HepG2 (cell line): ENCODE data around the gene OSGEPL1. TPM values are rescaled to one million over a fixed set of nuclear protein-coding genes. Genes with fewer than 3 reads are reported as not detected.

Experiments used
- ATAC-seq: fragments of 200-7000 bp; cut with Tn5 transposase; 3 replicates; pipeline ENCODE4 v1.9.1; 2020; ENCODE audit warnings: mild to moderate bottlenecking, moderate library complexity
- BruUV-seq: library from RNA; stranded (reverse); fragments of 400-500 nt; replicated peaks from 2 replicates; lab custom pipeline; 2021; lab: Mats Ljungman, UMichigan
- CTCF ChIA-PET: fragments of 300-600 bp; formaldehyde crosslinking; extraction: SDS; loops from one replicate; lab custom pipeline; 2021; ENCODE audit warnings: low total read pairs, inconsistent platforms, low intra/inter-chr PET ratio; lab: Yijun Ruan, JAX
- POLR2A ChIA-PET: fragments of 350-600 bp; sonication (Branson Sonifier 250); formaldehyde crosslinking; loops from one replicate; lab custom pipeline; 2020; ENCODE audit warnings: antibody characterized with exemption, inconsistent platforms; lab: Yijun Ruan, JAX
- DNase-seq: peaks from one replicate; pipeline ENCODE4 v3.0.0-alpha.2; 2015; ENCODE audit warnings: low spot score
- FAIRE-seq: peaks from 3 replicates; lab custom pipeline; 2011; peaks lifted over from hg19 to GRCh38; lab: Jason Lieb, UNC
- H2AFZ ChIP-seq: one replicate; pipeline ENCODE4 v1.6.1; 2011; ENCODE audit warnings: low read length, inconsistent platforms
- H3K27ac ChIP-seq: fragments of 300-600 bp; 3 replicates; pipeline ENCODE4 v1.8.0; 2011; ENCODE audit warnings: mixed run types, mild to moderate bottlenecking, mixed read lengths, low read length, inconsistent platforms; ENCODE audit not compliant: insufficient read depth; ENCODE audit errors: extremely low read length
- H3K27me3 ChIP-seq, 2 experiments: fragments of 200-600 bp in 1 of 2; 2 replicates in 1 of 2; 3 replicates in 1 of 2; pipeline versions ENCODE4 v1.6.0 to v1.8.0; 2011; ENCODE audit warnings: low read length in 2 of 2, mild to moderate bottlenecking in 2 of 2, moderate library complexity in 2 of 2, inconsistent platforms in 1 of 2; ENCODE audit not compliant: insufficient read depth in 2 of 2, control insufficient read depth in 1 of 2
- H3K36me3 ChIP-seq, 2 experiments: fragments of 200-600 bp in 1 of 2; replicated peaks in 1 of 2; 2 replicates in 1 of 2; 3 replicates in 1 of 2; pipeline versions ENCODE4 v1.5.1 to v1.8.0; 2011; ENCODE audit warnings: low read length in 2 of 2, inconsistent platforms in 1 of 2; ENCODE audit not compliant: insufficient read depth in 2 of 2, control insufficient read depth in 1 of 2
- H3K4me1 ChIP-seq: 2 replicates; pipeline ENCODE4 v1.5.1; 2012; ENCODE audit warnings: low read length, inconsistent platforms; ENCODE audit not compliant: insufficient read depth
- H3K4me2 ChIP-seq: 2 replicates; pipeline ENCODE4 v1.6.0; 2011; ENCODE audit warnings: low read depth, low read length, inconsistent platforms
- H3K4me3 ChIP-seq, 3 experiments: fragments of 200-600 bp in 1 of 3; sonication (generic), shearing (Covaris generic) in 1 of 3; replicated peaks in 1 of 3; 2 replicates each; pipeline ENCODE4 v1.5.1; 2011 to 2016; ENCODE audit warnings: low read length in 3 of 3, inconsistent platforms in 2 of 3, low read depth in 2 of 3, mild to moderate bottlenecking in 2 of 3, control low read depth in 1 of 3, mixed read lengths in 1 of 3; ENCODE audit not compliant: insufficient read depth in 1 of 3
- H3K79me2 ChIP-seq: one replicate; pipeline ENCODE4 v1.6.1; 2011; ENCODE audit warnings: low read length, inconsistent platforms; ENCODE audit not compliant: insufficient read depth
- H3K9ac ChIP-seq: 2 replicates; pipeline ENCODE4 v1.6.0; 2011; ENCODE audit warnings: mild to moderate bottlenecking, low read depth, low read length, inconsistent platforms; ENCODE audit not compliant: insufficient read depth
- H3K9me3 ChIP-seq: 2 replicates; pipeline ENCODE4 v1.5.1; 2012; ENCODE audit warnings: mild to moderate bottlenecking, low read length
- H4K20me1 ChIP-seq: 2 replicates; pipeline ENCODE4 v1.6.0; 2011; ENCODE audit warnings: inconsistent platforms, mild to moderate bottlenecking, low read length, moderate library complexity; ENCODE audit not compliant: insufficient read depth
- CEBPB ChIP-seq: IDR thresholded peaks from 2 replicates; pipeline ENCODE4 v1.6.1; 2011; ENCODE audit warnings: low read depth, low read length, improper control_type of control experiment, borderline replicate concordance
- GATAD2A ChIP-seq: IDR thresholded peaks from 2 replicates; pipeline ENCODE4 v1.6.1; 2016
- KLF13 ChIP-seq: sonication (generic); formaldehyde crosslinking; IDR thresholded peaks from 2 replicates; pipeline ENCODE4 v1.4.0; 2020; ENCODE audit warnings: mild to moderate bottlenecking, missing genetic modification reagents
- SMC3 ChIP-seq: IDR thresholded peaks from 2 replicates; pipeline ENCODE4 v1.6.1; 2011; ENCODE audit warnings: low read length, improper control_type of control experiment
- SRSF4 ChIP-seq: fragments of 200-400 bp; formaldehyde crosslinking; IDR thresholded peaks from one replicate; pipeline ENCODE4 v1.6.1; 2018; ENCODE audit warnings: mild to moderate bottlenecking, low read depth, low read length, moderate library complexity; ENCODE audit not compliant: poor library complexity, severe bottlenecking
- ZFAT ChIP-seq: sonication (generic); formaldehyde crosslinking; conservative IDR thresholded peaks from 2 replicates; pipeline ENCODE4 v1.8.1; 2023; ENCODE audit warnings: missing genetic modification reagents, inconsistent platforms
- ZFP36L2 ChIP-seq: sonication (generic); formaldehyde crosslinking; IDR thresholded peaks from 2 replicates; pipeline ENCODE4 v1.4.0; 2020; ENCODE audit warnings: missing genetic modification reagents
- ZMYM3 ChIP-seq: sonication (generic); formaldehyde crosslinking; IDR thresholded peaks from 2 replicates; pipeline ENCODE4 v1.5.1; 2020; ENCODE audit warnings: mild to moderate bottlenecking, missing genetic modification reagents
- ZNF317 ChIP-seq: sonication (generic); formaldehyde crosslinking; IDR thresholded peaks from 2 replicates; pipeline ENCODE4 v1.5.0; 2020; ENCODE audit warnings: mild to moderate bottlenecking, missing genetic modification reagents
- ZNF607 ChIP-seq: sonication (generic); formaldehyde crosslinking; IDR thresholded peaks from 2 replicates; pipeline ENCODE4 v1.5.1; 2020; ENCODE audit warnings: missing genetic modification reagents, mild to moderate bottlenecking, borderline replicate concordance
- ZSCAN25 ChIP-seq: sonication (generic); formaldehyde crosslinking; IDR thresholded peaks from 2 replicates; pipeline ENCODE4 v1.8.0; 2022; ENCODE audit warnings: mild to moderate bottlenecking, missing genetic modification reagents
- WGBS: methylation state at CpG from one replicate; pipeline ENCODE4 v1.1.6; 2017; ENCODE audit warnings: low lambda C conversion rate; 5-methylcytosine and 5-hydroxymethylcytosine counted together
- in situ Hi-C: cut with HindIII; loops from 2 replicates; pipeline ENCODE4 v1.10.0; 2017; ENCODE audit warnings: low pct_unique_long_range_greater_than_20kb; ENCODE audit not compliant: extremely low pct_ligation_motif_present
- intact Hi-C: fragments of 100-400 bp; cut with micrococcal nuclease; formaldehyde crosslinking; loops from one replicate; pipeline ENCODE4 v1.10.0; 2022; ENCODE audit not compliant: unreplicated experiment
- polyA plus RNA-seq, 8 experiments: library from polyadenylated mRNA; depleted of rRNA in 3 of 8; stranded (reverse) in 7 of 8; unstranded in 1 of 8; fragments of >200 nt; fragmentation: Illumina TruSeq in 4 of 8; extraction: Trizol in 4 of 8; gene quantifications; 2 replicates each; pipeline versions ENCODE4 v1.2.1 to v1.2.3, GENCODE V29; 2011 to 2016; ENCODE audit warnings: low read depth in 4 of 8, missing spikeins in 1 of 8, mixed read lengths in 1 of 8; ENCODE audit not compliant: insufficient read depth in 1 of 8
- total RNA-seq, 5 experiments: library from RNA; depleted of rRNA; stranded (reverse); fragments of >200 nt; fragmentation: Illumina TruSeq; extraction: Trizol; gene quantifications; 2 replicates each; pipeline ENCODE4 v1.2.3, GENCODE V29; 2016; ENCODE audit warnings: low read depth in 1 of 5
- TF ChIP-seq, protein P1 (sequence below), 2 experiments: fragments of 450-650 bp in 1 of 2; sonication (generic) in 1 of 2; formaldehyde crosslinking; IDR thresholded peaks; 2 replicates each; pipeline versions ENCODE4 v1.5.0 to v1.8.0; 2020 to 2022; ENCODE audit warnings: mild to moderate bottlenecking in 1 of 2, missing genetic modification reagents in 1 of 2
- TF ChIP-seq, protein P2 (sequence below): sonication (generic); formaldehyde crosslinking; IDR thresholded peaks from 2 replicates; pipeline ENCODE4 v1.4.0; 2020; ENCODE audit warnings: missing genetic modification reagents, mild to moderate bottlenecking, borderline replicate concordance
- TF ChIP-seq, protein P3 (sequence below): sonication (generic); formaldehyde crosslinking; conservative IDR thresholded peaks from 2 replicates; pipeline ENCODE4 v1.5.0; 2020; ENCODE audit warnings: missing genetic modification reagents
- TF ChIP-seq, protein P4 (sequence below): IDR thresholded peaks from 2 replicates; pipeline ENCODE4 v1.6.1; 2012; ENCODE audit warnings: low read depth, low read length, improper control_type of control experiment

Gene OSGEPL1
- total and polyA plus RNA-seq, 2 of the 13 experiments (the other 11 are each of a cell fraction or from before 2014, with no cell fraction given) = 10.2 to 10.8 TPM

DNA sequence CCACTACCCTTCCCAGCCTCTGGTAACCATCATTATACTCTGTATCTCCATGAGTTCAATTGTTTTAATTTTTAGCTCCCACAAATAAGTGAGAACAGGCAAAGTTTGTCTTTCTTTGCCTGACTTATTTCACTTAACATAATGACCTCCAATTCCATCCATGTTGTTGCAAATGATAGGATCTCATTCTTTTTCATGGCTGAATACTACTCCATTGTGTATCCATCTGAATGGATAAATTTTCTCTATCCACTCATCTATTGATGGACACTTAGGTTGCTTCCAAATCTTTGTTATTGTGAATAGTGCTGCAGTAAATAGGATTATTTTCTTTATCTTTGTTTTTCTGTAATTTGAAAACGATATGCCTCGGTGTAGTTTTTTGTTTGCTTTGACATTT, 61.9 kb downstream of the OSGEPL1 start (continued):
- TF ChIP-seq SRSF4 (no peak), ZNF317 (CRISPR knock-in tag) (no peak)
- TF ChIP-seq, all 625 proteins: peak for 0

DNA sequence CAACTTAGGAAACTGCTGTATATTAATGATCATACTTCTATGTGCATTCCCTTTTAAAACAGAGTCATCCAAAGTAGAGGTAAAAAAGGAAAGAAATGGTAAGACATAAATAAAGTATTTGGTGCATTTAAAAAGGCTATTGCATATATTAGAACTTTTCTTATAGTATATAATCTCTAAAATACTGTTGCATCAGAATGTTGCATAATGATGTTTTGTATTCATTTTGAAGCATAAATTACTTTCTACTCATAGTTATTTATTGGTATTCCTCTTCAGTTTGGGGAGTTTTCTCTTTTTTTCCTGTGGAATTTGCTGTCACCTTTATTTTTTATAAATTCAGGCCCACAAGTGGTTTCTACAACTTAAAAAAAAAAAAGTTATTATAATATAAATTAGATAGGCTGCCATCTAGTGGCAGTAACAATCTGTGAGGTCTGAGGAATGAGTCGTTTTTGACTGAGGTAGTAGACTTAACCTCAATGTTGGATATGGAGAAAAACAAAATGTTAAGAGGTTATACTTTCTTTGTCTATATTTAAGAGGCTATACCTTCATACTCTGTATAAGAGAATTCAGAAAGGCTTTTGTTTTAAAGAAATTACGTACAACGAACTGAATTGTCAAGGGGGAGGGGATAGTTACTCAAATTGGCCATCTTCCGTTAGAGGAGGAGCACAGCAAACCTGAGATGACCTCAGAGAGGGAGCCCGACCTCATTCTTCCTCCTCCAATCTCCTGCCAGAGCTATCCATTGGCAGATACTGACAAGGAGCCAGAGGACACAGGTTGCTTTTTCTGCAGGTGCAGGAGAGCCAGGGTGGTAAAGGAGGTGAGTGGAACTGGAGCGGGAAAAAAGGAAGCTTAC, 64.3 kb downstream of the OSGEPL1 start:
- no peak for FAIRE-seq
- intact Hi-C loops (loop anchor here (1.0 to 5.0 kb wide), 4 partner anchors 24 to 232 kb away; partner anchors contain the start of genes ANKAR, ASNSD1 and OSGEPL1), in situ Hi-C loops (no loop called here)
- H3K9me3 ChIP-seq = no peaks in the 10 kb centered on the region
- no peak overlapping the region for H3K9ac ChIP-seq
- H3K4me3 ChIP-seq = no peak overlapping the region
- H3K36me3 ChIP-seq = no peaks in the 10 kb centered on the region; a peak in 1 of 5 replicates
- ATAC-seq = peak; percentile 61; the same call in 2 of the 3 replicates
- POLR2A ChIA-PET = no interaction called here
- peak; percentile 67 for DNase-seq
- H3K27me3 ChIP-seq = no peaks in the 10 kb centered on the region
- WGBS = 67% methylated on average over 6 of the region's 6 CpGs
- H4K20me1 ChIP-seq = no peaks in the 10 kb centered on the region
- CTCF ChIA-PET = interaction anchor here (1.8 to 3.2 kb wide), 2 partner anchors 24 to 37 kb away, joined by 17 to 64 read pairs; partner anchors contain the start of genes ANKAR and ASNSD1
- no peaks in the 10 kb centered on the region for H3K79me2 ChIP-seq
- no peak overlapping the region for H3K4me2 ChIP-seq
- H3K4me1 ChIP-seq = no peaks in the 10 kb centered on the region
- no peak overlapping the region for H3K27ac ChIP-seq
- BruUV-seq = no TSS peak
- H2AFZ ChIP-seq = no peak overlapping the region
- TF ChIP-seq ZFP36L2 (CRISPR knock-in tag) = no peak
- TF ChIP-seq, protein P1, sequence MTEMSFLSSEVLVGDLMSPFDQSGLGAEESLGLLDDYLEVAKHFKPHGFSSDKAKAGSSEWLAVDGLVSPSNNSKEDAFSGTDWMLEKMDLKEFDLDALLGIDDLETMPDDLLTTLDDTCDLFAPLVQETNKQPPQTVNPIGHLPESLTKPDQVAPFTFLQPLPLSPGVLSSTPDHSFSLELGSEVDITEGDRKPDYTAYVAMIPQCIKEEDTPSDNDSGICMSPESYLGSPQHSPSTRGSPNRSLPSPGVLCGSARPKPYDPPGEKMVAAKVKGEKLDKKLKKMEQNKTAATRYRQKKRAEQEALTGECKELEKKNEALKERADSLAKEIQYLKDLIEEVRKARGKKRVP (CRISPR knock-in tag; IDR thresholded peaks at IDR 0.05) = peak in 1 of 2 experiments; percentile 71; a peak in 2 of 4 replicates
- TF ChIP-seq KLF13 (CRISPR knock-in tag) = no peak
- TF ChIP-seq ZNF607 (CRISPR knock-in tag) = no peak
- TF ChIP-seq SMC3 = peak; percentile 50; the same call in 1 of the 2 replicates
- 0 out of 2 replicates have a peak, but pooled peaks have one; percentile 21 for TF ChIP-seq GATAD2A (CRISPR knock-in tag)
- TF ChIP-seq ZMYM3 (CRISPR knock-in tag) = no peak
- TF ChIP-seq, protein P2, sequence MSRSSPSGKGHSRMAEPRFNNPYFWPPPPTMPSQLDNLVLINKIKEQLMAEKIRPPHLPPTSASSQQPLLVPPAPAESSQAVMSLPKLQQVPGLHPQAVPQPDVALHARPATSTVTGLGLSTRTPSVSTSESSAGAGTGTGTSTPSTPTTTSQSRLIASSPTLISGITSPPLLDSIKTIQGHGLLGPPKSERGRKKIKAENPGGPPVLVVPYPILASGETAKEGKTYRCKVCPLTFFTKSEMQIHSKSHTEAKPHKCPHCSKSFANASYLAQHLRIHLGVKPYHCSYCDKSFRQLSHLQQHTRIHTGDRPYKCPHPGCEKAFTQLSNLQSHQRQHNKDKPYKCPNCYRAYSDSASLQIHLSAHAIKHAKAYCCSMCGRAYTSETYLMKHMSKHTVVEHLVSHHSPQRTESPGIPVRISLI (CRISPR knock-in tag) = peak; percentile 60; the same call in 1 of the 2 replicates
- peak; percentile 61 for TF ChIP-seq CEBPB
- TF ChIP-seq, protein P3, sequence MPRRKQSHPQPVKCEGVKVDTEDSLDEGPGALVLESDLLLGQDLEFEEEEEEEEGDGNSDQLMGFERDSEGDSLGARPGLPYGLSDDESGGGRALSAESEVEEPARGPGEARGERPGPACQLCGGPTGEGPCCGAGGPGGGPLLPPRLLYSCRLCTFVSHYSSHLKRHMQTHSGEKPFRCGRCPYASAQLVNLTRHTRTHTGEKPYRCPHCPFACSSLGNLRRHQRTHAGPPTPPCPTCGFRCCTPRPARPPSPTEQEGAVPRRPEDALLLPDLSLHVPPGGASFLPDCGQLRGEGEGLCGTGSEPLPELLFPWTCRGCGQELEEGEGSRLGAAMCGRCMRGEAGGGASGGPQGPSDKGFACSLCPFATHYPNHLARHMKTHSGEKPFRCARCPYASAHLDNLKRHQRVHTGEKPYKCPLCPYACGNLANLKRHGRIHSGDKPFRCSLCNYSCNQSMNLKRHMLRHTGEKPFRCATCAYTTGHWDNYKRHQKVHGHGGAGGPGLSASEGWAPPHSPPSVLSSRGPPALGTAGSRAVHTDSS (CRISPR knock-in tag) = no peak
- TF ChIP-seq ZSCAN25 (CRISPR knock-in tag) = no peak
- TF ChIP-seq, protein P4, sequence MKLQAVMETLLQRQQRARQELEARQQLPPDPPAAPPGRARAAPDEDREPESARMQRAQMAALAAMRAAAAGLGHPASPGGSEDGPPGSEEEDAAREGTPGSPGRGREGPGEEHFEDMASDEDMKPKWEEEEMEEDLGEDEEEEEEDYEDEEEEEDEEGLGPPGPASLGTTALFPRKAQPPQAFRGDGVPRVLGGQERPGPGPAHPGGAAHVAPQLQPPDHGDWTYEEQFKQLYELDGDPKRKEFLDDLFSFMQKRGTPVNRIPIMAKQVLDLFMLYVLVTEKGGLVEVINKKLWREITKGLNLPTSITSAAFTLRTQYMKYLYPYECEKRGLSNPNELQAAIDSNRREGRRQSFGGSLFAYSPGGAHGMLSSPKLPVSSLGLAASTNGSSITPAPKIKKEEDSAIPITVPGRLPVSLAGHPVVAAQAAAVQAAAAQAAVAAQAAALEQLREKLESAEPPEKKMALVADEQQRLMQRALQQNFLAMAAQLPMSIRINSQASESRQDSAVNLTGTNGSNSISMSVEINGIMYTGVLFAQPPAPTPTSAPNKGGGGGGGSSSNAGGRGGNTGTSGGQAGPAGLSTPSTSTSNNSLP = peak; percentile 75
- TF ChIP-seq ZFAT (CRISPR knock-in tag) = no peak
